Loucy (cell line): Measurements from ENCODE around the gene ADAT3.

Source experiments
- EZH2phosphoT487 ChIP-seq: fragments of 200-600 bp; IDR thresholded peaks from 2 replicates; pipeline ENCODE4 v1.6.1; 2018; ENCODE audit warnings: antibody characterized with exemption, mild to moderate bottlenecking, moderate library complexity, borderline replicate concordance
- TF ChIP-seq, protein P1 (sequence below): fragments of 200-600 bp; sonication (generic); conservative IDR thresholded peaks from 2 replicates; pipeline ENCODE4 v1.5.1; 2014; ENCODE audit warnings: mild to moderate bottlenecking, antibody characterized with exemption, low read length

DNA sequence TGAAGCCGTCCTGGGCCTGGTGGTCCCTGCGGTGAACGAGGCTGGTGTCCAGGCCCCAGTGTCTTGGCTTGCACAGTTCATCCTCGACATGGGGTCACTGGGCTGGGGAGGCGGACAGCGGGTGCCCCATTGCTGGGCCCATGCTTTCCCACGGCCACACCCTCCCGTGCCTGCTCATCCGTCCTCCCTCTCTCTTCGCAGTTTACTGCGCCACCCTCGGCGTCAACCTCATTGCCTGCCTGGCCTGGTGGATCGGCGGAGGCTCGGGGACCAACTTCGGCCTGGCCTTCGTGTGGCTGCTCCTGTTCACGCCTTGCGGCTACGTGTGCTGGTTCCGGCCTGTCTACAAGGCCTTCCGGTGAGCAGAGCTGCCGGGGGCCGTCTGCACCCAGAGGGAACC is 12.7 kb downstream of the ADAT3 start:
- TF ChIP-seq, protein P1, sequence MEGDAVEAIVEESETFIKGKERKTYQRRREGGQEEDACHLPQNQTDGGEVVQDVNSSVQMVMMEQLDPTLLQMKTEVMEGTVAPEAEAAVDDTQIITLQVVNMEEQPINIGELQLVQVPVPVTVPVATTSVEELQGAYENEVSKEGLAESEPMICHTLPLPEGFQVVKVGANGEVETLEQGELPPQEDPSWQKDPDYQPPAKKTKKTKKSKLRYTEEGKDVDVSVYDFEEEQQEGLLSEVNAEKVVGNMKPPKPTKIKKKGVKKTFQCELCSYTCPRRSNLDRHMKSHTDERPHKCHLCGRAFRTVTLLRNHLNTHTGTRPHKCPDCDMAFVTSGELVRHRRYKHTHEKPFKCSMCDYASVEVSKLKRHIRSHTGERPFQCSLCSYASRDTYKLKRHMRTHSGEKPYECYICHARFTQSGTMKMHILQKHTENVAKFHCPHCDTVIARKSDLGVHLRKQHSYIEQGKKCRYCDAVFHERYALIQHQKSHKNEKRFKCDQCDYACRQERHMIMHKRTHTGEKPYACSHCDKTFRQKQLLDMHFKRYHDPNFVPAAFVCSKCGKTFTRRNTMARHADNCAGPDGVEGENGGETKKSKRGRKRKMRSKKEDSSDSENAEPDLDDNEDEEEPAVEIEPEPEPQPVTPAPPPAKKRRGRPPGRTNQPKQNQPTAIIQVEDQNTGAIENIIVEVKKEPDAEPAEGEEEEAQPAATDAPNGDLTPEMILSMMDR, result no peak
- TF ChIP-seq EZH2phosphoT487, result no peak
